Erythroblast (primary cell): ENCODE measurements around the gene TOGARAM2.
A peak's percentile ranks its signal among the peaks of the same experiment; 100 is the strongest.

Experiments
- DNase-seq, 2 experiments: peaks; one replicate each; lab custom pipeline; 2025; lab: John Stamatoyannopoulos, UW
- GATA1 ChIP-seq: IDR thresholded peaks from 2 replicates; pipeline ENCODE4 v1.6.1; 2011; ENCODE audit warnings: low read depth, mild to moderate bottlenecking, control low read depth, low read length, moderate library complexity
- POLR2A ChIP-seq: IDR thresholded peaks from 2 replicates; pipeline ENCODE4 v1.6.1; 2011; ENCODE audit warnings: mild to moderate bottlenecking, low read length

Gene TOGARAM2

DNA sequence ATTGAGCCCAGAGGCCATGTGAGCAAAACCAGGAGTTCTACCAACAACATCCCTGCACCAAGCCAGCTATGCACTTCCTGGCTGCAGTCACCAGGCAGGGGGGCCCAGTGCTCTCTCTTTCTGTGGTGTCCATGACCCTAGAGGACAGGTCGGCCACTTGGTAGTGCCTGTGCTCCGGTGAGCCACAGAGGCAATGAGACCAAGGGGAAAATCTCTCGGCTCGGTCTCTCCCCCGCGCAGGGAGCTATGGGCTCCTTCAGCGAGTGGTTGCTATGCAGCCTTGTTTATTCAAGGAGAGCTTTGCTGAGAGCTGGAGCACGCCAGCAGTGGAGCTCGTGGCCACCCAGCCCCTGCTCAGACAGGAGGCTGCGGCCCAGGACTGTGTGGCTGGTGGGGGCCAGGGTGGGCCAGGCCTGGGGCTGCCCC, at the start of gene TOGARAM2:
Gene TOGARAM2 (plus strand): TSS at position 283 of the 426 bp plus-strand sequence. CDS start 13,537 bp downstream, outside the sequence.
- TF ChIP-seq GATA1: no peak
- TF ChIP-seq POLR2A: no peak
- DNase-seq: no peak

- no peak for DNase-seq
- TF ChIP-seq POLR2A: no peak
- TF ChIP-seq GATA1: no peak
Observed at GRCh38 chr2:28934769-28935168, 46.3 kb upstream of the TOGARAM2 start.

DNA sequence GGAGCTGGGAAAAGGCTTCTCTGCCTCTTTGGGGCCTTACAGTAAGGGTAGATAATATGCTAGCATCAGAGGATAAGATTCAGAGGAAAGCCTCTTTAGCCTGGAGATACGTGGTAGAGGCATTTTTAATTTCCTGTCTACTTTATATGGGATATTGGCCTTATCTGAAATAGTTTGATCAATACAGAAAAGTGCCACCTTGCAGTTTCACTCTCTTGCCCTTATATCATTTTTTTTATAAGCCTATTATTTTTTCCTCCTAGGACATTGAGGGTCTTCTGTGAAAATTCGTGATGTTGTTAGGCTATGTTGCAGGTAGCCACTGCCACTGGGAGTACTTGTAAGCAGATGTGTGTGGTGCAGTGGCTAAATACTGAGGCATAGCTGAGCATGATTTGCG, 40.1 kb upstream of the TOGARAM2 start:
- TF ChIP-seq POLR2A (no peak), GATA1 (no peak)
- no peak for DNase-seq

GRCh38 chr2:28944535-28945248, 36.4 kb upstream of the TOGARAM2 start:
- TF ChIP-seq GATA1 (no peak), POLR2A (no peak)
- DNase-seq: no peak

DNA sequence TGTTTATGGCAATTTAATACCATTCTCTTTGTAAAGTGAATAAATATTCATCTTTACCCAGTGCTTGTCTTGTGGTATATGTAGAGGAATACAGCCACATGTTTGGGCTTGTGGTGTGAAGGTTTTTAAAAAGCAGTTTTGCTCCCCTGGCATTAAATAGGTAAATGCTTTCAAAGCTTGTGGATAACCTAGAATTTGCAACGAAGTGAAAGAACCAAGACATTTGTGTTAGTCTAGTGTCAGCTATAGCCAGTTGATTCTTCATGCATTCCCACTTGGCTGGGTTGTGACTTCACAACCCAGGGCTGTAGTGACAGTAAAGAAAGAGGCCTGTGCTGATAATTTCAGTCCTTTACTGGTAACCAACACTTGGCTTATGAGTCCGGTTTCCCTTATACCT, 32.9 kb upstream of the TOGARAM2 start:
- TF ChIP-seq POLR2A: no peak
- TF ChIP-seq GATA1: no peak
- DNase-seq: no peak

DNA sequence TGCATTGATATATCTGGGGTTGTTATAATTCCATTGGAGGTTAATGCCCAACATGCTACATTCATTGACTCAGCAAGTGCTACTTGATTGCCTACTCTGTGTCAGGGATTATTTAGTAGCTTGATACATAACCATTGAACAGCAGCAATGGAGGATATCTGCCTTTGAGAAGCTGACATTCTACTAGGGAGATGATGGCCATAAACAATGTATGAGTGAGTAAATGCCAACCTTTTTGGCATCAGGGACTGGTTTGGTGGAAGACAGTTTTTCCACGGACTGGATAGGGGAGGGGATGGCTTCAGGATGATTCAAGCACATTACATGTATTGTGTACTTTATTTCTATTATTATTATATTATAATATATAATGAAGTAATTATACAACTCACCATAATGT, 31.9 kb upstream of the TOGARAM2 start:
- TF ChIP-seq GATA1 (no peak), POLR2A (no peak)
- no peak for DNase-seq

GRCh38 chr2:28949617-28950305, 31.3 kb upstream of the TOGARAM2 start:
- TF ChIP-seq POLR2A (no peak), GATA1 (no peak)
- peak in 1 of 2 experiments; percentile 29 for DNase-seq

GRCh38 chr2:28950941-28951630, 30.0 kb upstream of the TOGARAM2 start:
- TF ChIP-seq POLR2A (no peak), GATA1 (no peak)
- DNase-seq: peak; percentile 5 to 13

- no peak for TF ChIP-seq POLR2A
- no peak for TF ChIP-seq GATA1
- no peak for DNase-seq
Observed at GRCh38 chr2:28951910-28952835, 28.9 kb upstream of the TOGARAM2 start.

GRCh38 chr2:28952836-28953211, 28.3 kb upstream of the TOGARAM2 start:
- peak; percentile 37 to 42 for DNase-seq
- TF ChIP-seq POLR2A (no peak), GATA1 (no peak)

DNA sequence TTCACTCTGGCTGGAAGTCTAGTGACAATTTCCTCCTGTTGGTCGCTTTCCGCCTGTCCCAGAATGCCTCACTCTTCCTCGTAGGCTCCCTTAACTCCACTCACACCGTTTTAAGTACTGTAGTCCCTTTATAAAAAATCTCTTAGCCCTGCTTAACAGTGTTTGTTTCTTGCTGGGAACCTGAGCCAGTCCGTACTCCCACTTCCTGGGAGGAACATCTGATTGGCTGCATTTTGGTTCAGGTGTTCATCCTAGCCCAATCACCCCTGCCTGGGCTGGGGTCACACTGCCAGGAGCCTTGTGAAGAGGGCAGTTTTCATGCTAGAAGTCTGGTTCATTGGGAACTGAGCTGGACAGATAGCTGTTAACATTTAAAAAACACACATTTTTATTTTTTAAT, 25.6 kb upstream of the TOGARAM2 start:
- no peak for TF ChIP-seq GATA1
- TF ChIP-seq POLR2A: no peak
- no peak for DNase-seq

DNA sequence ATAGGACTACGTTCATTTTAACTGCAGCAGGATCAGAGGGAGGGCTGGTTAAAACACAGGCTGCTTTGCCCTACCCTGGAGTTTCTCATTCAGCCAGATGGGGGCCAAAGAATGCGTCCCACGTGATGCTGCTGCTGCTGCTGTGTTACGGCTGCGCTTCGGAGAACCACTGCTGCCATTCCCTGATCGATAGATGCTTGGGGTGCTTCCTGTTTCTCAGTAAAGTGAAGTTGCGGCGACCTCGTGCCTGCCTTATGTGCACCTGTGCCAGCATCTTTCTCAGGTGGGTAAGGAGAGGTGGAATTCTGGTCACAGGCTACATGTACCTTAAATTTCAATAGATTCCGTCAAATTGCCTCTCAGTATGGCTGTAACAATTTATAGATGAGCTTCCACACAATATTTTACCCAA, 24.7 kb upstream of the TOGARAM2 start:
- no peak for TF ChIP-seq GATA1
- no peak for TF ChIP-seq POLR2A
- DNase-seq: peak; percentile 12 to 24

- TF ChIP-seq POLR2A (no peak), GATA1 (no peak)
- DNase-seq: peak in 1 of 2 experiments; percentile 18
Observed at GRCh38 chr2:28956890-28957289, 24.2 kb upstream of the TOGARAM2 start.
